Measurements from ENCODE around the gene SPEG.

Gene SPEG

GRCh38 chr2:219465659-219466561 lies 31.3 kb downstream of the SPEG start:
- no peak for FAIRE-seq

GRCh38 chr2:219466816-219467735 lies 32.4 kb downstream of the SPEG start:
- FAIRE-seq: no peak

- no peak for FAIRE-seq
These were observed 33.1 kb downstream of the SPEG start for GRCh38 chr2:219467736-219468075.

GRCh38 chr2:219468410-219469185 lies 34.0 kb downstream of the SPEG start:
- FAIRE-seq: no peak

- FAIRE-seq: no peak
These were observed 34.6 kb downstream of the SPEG start for GRCh38 chr2:219469186-219469724.

GRCh38 chr2:219470429-219470828 lies 35.8 kb downstream of the SPEG start:
- no peak for FAIRE-seq

GRCh38 chr2:219471476-219472371 lies 37.1 kb downstream of the SPEG start:
- FAIRE-seq: no peak

GRCh38 chr2:219472629-219473187 lies 38.1 kb downstream of the SPEG start:
- FAIRE-seq: no peak

GRCh38 chr2:219473511-219473910 lies 38.9 kb downstream of the SPEG start:
- FAIRE-seq: no peak

- no peak for FAIRE-seq
These were observed 39.8 kb downstream of the SPEG start for GRCh38 chr2:219474285-219475060.

GRCh38 chr2:219475278-219475677 lies 40.6 kb downstream of the SPEG start:
- FAIRE-seq: no peak

- FAIRE-seq: no peak
These were observed 41.3 kb downstream of the SPEG start for GRCh38 chr2:219475697-219476651.

GRCh38 chr2:219476652-219477151 lies 42.1 kb downstream of the SPEG start:
- no peak for FAIRE-seq

- no peak for FAIRE-seq
These were observed 42.5 kb downstream of the SPEG start for GRCh38 chr2:219477179-219477578.

- no peak for FAIRE-seq
These were observed 43.2 kb downstream of the SPEG start for GRCh38 chr2:219477815-219478214.

GRCh38 chr2:219478916-219479315 lies 44.3 kb downstream of the SPEG start:
- FAIRE-seq: no peak

- no peak for FAIRE-seq
These were observed 45.4 kb downstream of the SPEG start for GRCh38 chr2:219480004-219480403.

GRCh38 chr2:219482674-219483405 lies 48.2 kb downstream of the SPEG start:
- FAIRE-seq: no peak
